Measurements from ENCODE around the gene ICA1. TPM values are rescaled to one million over a fixed set of nuclear protein-coding genes. Genes with fewer than 3 reads are reported as not detected.

ICA1 gene
- total RNA-seq, 1 experiment from 2014 or later: 28.8 TPM

GRCh38 chr7:8177109-8177933 lies 84.6 kb downstream of the ICA1 start:
- no peak overlapping the region for H3K18ac ChIP-seq (ENCODE audit: insufficient read length, low read depth, low read length)
- no peak overlapping the region for H2AFZ ChIP-seq (ENCODE audit: low read length)
- no peak overlapping the region for H3K4ac ChIP-seq (ENCODE audit: low read depth, low read length)
- no peaks in the 10 kb centered on the region for H3K27me3 ChIP-seq (ENCODE audit: insufficient read depth, low read length)
- H2BK120ac ChIP-seq (ENCODE audit: low read depth, low read length, poor library complexity, severe bottlenecking): no peak overlapping the region
- H3K27ac ChIP-seq (ENCODE audit: insufficient read length, low read depth, low read length): no peak overlapping the region
- H3K14ac ChIP-seq (ENCODE audit: insufficient read depth, low read length): no peak overlapping the region
- no peak overlapping the region for H3K4me2 ChIP-seq (ENCODE audit: insufficient read depth, insufficient read length, low read length)
- no peak overlapping the region for H3K56ac ChIP-seq (ENCODE audit: insufficient read length, low read depth, low read length)
- H4K91ac ChIP-seq (ENCODE audit: insufficient read length, low read depth, low read length): no peak overlapping the region
- H3K23ac ChIP-seq (ENCODE audit: insufficient read length, low read depth, low read length): no peak overlapping the region
- H3K4me1 Mint-ChIP-seq: peaks cover 26 to 29% of the 10 kb centered on the region in 2 experiments
- no peaks in the 10 kb centered on the region for H3K23me2 ChIP-seq (ENCODE audit: insufficient read length, low read depth, low read length, poor library complexity, severe bottlenecking)
- no peaks in the 10 kb centered on the region for H3K27me3 Mint-ChIP-seq (ENCODE audit: low read depth)
- no peak overlapping the region for H3T11ph ChIP-seq (ENCODE audit: low read length)
- no peak for DNase-seq
- H3K36me3 Mint-ChIP-seq (ENCODE audit: insufficient read depth in 1 of 3, low read depth in 3 of 3): no peaks in the 10 kb centered on the region
- no peak overlapping the region for H4K8ac ChIP-seq (replicated peaks; ENCODE audit: insufficient read length, low read depth, low read length)
- H2BK20ac ChIP-seq (ENCODE audit: low read depth, low read length, poor library complexity, severe bottlenecking): no peak overlapping the region
- H3K79me1 ChIP-seq (ENCODE audit: insufficient read depth, low read depth, low read length, poor library complexity, severe bottlenecking): no peaks in the 10 kb centered on the region
- H3K4me3 Mint-ChIP-seq: no peak overlapping the region
- H4K20me1 ChIP-seq (ENCODE audit: control insufficient read depth, insufficient read depth, insufficient read length): no peaks in the 10 kb centered on the region
- no peak overlapping the region for H3K27ac Mint-ChIP-seq
- no CpG with 5 or more reads among the region's 4 CpGs for WGBS (ENCODE audit: extremely low coverage, insufficient read length, low lambda C conversion rate)
- H3K79me2 ChIP-seq (ENCODE audit: insufficient read depth, low read length): no peaks in the 10 kb centered on the region
- H2BK15ac ChIP-seq (ENCODE audit: low read depth, low read length): no peak overlapping the region
- peaks cover 5% of the 10 kb centered on the region; the same call in 1 of the 2 replicates for H3K4me1 ChIP-seq (ENCODE audit: insufficient read depth, low read length)
- H2BK12ac ChIP-seq (ENCODE audit: insufficient read length, low read depth, low read length): no peak overlapping the region
- H3K9ac ChIP-seq (ENCODE audit: extremely low read depth, insufficient read length, low read length): no peak overlapping the region
- H3K9me3 ChIP-seq (ENCODE audit: control insufficient read depth, low read depth, low read length): no peaks in the 10 kb centered on the region
- no peaks in the 10 kb centered on the region for H3K9me3 Mint-ChIP-seq
- H4K5ac ChIP-seq (ENCODE audit: insufficient read length, low read depth, low read length): no peak overlapping the region
- no peak overlapping the region for H2AK5ac ChIP-seq (ENCODE audit: insufficient read length, low read length)
- TF ChIP-seq CTCF (conservative IDR thresholded peaks at IDR 0.05): no peak
- H2BK5ac ChIP-seq (ENCODE audit: insufficient read length, low read length): no peak overlapping the region

All from H9 (cell line).